ENCODE data around the gene MTUS2.

- no peak for TF ChIP-seq RAD21 (conservative IDR thresholded peaks at IDR 0.05)
- no peak for TF ChIP-seq CTCF (IDR thresholded peaks at IDR 0.05; ENCODE audit: poor library complexity, severe bottlenecking)
- no peak for TF ChIP-seq POLR2AphosphoS5 (IDR thresholded peaks at IDR 0.05)
- TF ChIP-seq EP300 (conservative IDR thresholded peaks at IDR 0.05; ENCODE audit: poor library complexity, severe bottlenecking), result no peak
These were observed 615.2 kb downstream of the MTUS2 start for GRCh38 chr13:29435125-29435911.

Data from neural cell (in vitro differentiated cells).